Thyroid gland (tissue), 4 donors: Measurements from ENCODE around the gene RHBDL3. TPM values are rescaled to one million over a fixed set of nuclear protein-coding genes. Genes with fewer than 3 reads are reported as not detected.

ENCODE experiments used
- DNase-seq, 2 donors: peaks; one replicate each; pipeline ENCODE4 v3.0.0-alpha.2; 2019
- H3K27ac ChIP-seq, 3 donors: fragments of 200-600 bp; sonication (generic); 1 replicate in 2 of 3; 2 replicates in 1 of 3; pipeline ENCODE4 v1.5.1; 2016 to 2019; ENCODE audit warnings: mild to moderate bottlenecking in 1 of 3, moderate library complexity in 1 of 3
- H3K27me3 ChIP-seq: fragments of 200-600 bp; sonication (generic); one replicate; pipeline ENCODE4 v1.5.1; 2019
- H3K36me3 ChIP-seq, 2 donors: fragments of 200-600 bp; sonication (generic); one replicate each; pipeline ENCODE4 v1.5.1; 2016 to 2019
- H3K4me1 ChIP-seq, 2 donors: fragments of 200-600 bp; sonication (generic); one replicate each; pipeline ENCODE4 v1.5.1; 2017 to 2019
- H3K4me3 ChIP-seq, 3 donors: fragments of 200-600 bp; sonication (generic); replicated peaks in 1 of 3; 1 replicate in 2 of 3; 2 replicates in 1 of 3; pipeline ENCODE4 v1.5.1; 2016; ENCODE audit warnings: mild to moderate bottlenecking in 1 of 3
- H3K9me3 ChIP-seq: fragments of 200-600 bp; sonication (generic); one replicate; pipeline ENCODE4 v1.5.1; 2017
- POLR2A ChIP-seq, 2 donors: fragments of 450-650 bp; IDR thresholded peaks; one replicate each; pipeline ENCODE4 v1.6.1; 2017; ENCODE audit warnings: antibody characterized with exemption in 2 of 2, mild to moderate bottlenecking in 2 of 2, moderate library complexity in 1 of 2
- WGBS, 2 donors: methylation state at CpG; one replicate each; pipeline ENCODE4 v1.1.5; 2017; 5-methylcytosine and 5-hydroxymethylcytosine counted together
- intact Hi-C: fragments of 100-400 bp; cut with DNase I; formaldehyde crosslinking; loops from one replicate; pipeline ENCODE4 v1.15.1; 2023
- total RNA-seq, 4 donors: library from RNA; depleted of rRNA; stranded (reverse); fragments of >200 nt; gene quantifications; one replicate each; pipeline ENCODE4 v1.2.3, GENCODE V29; 2016
- TF ChIP-seq, protein P1 (sequence below), 6 experiments: fragments of 200-600 bp in 3 of 6; fragments of 450-650 bp in 3 of 6; sonication (generic) in 3 of 6; IDR thresholded peaks; one replicate each; pipeline ENCODE4 v1.5.1; 2016 to 2019; ENCODE audit warnings: antibody characterized with exemption in 6 of 6, mild to moderate bottlenecking in 2 of 6, inconsistent platforms in 1 of 6, moderate library complexity in 1 of 6

Gene RHBDL3
- total RNA-seq, 4 donors from 2014 or later: 0.15 to 0.22 TPM; not detected in 2

DNA sequence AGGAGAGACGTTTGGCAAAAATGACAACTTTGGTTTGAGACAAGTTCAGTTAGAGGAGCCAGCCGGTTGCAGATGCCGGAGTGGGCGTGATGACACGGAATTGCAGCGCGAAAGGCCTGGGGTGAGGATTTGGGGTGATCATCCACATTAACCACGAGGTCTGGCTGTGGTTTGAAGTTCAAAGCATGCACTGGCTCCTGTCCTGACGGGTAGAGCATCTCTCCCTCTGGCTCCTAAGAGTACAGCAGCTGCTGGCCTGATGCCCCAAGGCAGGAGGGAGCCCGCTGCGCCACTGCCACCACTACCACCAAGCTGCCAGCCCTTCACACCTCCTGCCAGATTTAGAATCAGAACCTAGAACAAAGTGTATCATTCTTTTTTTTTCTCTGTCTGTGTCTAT lies 3.7 kb downstream of the RHBDL3 start:
- DNase-seq: no peak
- WGBS, 2 donors: 77 to 86% methylated on average over 11 of the region's 11 CpGs
- no peak overlapping the region for H3K4me3 ChIP-seq
- TF ChIP-seq, protein P1, sequence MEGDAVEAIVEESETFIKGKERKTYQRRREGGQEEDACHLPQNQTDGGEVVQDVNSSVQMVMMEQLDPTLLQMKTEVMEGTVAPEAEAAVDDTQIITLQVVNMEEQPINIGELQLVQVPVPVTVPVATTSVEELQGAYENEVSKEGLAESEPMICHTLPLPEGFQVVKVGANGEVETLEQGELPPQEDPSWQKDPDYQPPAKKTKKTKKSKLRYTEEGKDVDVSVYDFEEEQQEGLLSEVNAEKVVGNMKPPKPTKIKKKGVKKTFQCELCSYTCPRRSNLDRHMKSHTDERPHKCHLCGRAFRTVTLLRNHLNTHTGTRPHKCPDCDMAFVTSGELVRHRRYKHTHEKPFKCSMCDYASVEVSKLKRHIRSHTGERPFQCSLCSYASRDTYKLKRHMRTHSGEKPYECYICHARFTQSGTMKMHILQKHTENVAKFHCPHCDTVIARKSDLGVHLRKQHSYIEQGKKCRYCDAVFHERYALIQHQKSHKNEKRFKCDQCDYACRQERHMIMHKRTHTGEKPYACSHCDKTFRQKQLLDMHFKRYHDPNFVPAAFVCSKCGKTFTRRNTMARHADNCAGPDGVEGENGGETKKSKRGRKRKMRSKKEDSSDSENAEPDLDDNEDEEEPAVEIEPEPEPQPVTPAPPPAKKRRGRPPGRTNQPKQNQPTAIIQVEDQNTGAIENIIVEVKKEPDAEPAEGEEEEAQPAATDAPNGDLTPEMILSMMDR (IDR thresholded peaks at IDR 0.05): no peak
- no peak for TF ChIP-seq POLR2A (IDR thresholded peaks at IDR 0.05)
- no peak overlapping the region for H3K27ac ChIP-seq
- H3K27me3 ChIP-seq: no peaks in the 10 kb centered on the region
- H3K4me1 ChIP-seq: peaks cover 11 to 19% of the 10 kb centered on the region in 2 donors
- intact Hi-C loops: no loop called here
- no peaks in the 10 kb centered on the region for H3K36me3 ChIP-seq
- H3K9me3 ChIP-seq: no peaks in the 10 kb centered on the region

DNA sequence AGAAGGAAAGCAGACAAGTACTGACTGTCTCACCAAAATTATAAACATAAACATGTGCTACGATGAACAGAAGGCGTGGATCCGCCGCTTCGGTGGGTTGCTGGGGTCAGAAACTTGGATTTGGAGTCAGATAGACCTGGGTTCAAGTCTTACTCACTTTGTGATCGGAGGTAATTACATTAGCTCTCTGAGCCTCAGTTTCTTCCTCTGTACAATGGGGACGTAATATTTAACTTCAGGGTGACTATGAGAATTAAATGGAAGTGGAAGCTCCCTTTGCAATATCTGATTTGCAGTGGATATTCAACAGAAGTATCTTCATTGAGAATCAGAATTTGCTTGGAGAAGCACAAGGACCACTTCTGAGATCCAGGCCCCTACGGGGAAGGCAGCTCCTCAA lies 6.2 kb downstream of the RHBDL3 start:
- DNase-seq: no peak
- intact Hi-C loops: no loop called here
- H3K36me3 ChIP-seq: no peaks in the 10 kb centered on the region
- peaks cover 3 to 7% of the 10 kb centered on the region in 2 donors for H3K4me1 ChIP-seq
- no peaks in the 10 kb centered on the region for H3K9me3 ChIP-seq
- 87 to 88% methylated on average over 8 of the region's 8 CpGs for WGBS, 2 donors
- H3K27me3 ChIP-seq: no peaks in the 10 kb centered on the region
- no peak overlapping the region for H3K4me3 ChIP-seq
- no peak overlapping the region for H3K27ac ChIP-seq
- TF ChIP-seq, protein P1 (IDR thresholded peaks at IDR 0.05): no peak
- TF ChIP-seq POLR2A (IDR thresholded peaks at IDR 0.05): no peak

DNA sequence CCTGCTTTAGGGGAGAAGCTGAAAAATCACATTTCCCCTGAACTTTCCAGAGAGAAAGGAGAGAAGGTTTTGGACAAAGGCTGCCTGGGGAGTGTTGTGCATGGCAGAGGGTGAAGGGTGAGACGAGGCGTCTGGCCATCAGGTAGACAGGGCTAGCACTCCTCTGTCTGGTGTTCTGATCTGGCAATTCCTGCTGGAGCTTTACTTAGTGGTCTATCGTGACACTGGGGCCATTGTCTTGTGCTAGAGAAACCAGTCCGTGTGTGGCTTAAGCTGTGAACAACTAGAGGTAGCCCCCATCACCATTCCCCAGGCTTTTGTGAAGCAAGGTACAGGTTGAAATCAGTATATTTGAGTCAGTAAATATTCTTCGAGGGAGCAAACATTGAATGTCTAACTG lies 8.5 kb downstream of the RHBDL3 start:
- 75 to 81% methylated on average over 5 of the region's 5 CpGs for WGBS, 2 donors
- H3K4me3 ChIP-seq: no peak overlapping the region

DNA sequence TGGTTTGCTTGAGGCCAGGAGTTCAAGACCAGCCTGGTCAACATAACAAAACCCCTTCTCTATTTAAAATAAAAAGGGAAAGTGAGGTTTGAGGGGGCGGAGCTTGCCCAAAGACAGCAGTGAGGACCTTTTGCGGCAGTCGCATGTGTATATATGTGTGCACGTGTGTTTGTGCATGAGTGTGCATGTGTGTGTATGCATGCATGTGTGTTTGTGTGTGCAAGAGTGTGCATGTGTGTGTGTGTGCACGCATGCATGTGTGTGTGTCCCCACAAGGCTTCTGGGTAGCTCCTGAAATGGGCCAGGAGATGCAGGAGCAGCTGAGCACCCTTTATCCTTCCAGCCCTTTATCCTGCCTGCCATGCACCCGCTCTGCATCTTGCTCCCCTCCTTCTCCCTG lies 9.0 kb downstream of the RHBDL3 start:
- DNase-seq: no peak
- Histone ChIP-seq H3K27me3 (no peaks in the 10 kb centered on the region), H3K9me3 (no peaks in the 10 kb centered on the region), H3K36me3 (no peaks in the 10 kb centered on the region), H3K27ac (no peak overlapping the region), H3K4me1 (no peaks in the 10 kb centered on the region), H3K4me3 (no peak overlapping the region)
- intact Hi-C loops: no loop called here
- TF ChIP-seq POLR2A (IDR thresholded peaks at IDR 0.05): no peak
- TF ChIP-seq, protein P1 (IDR thresholded peaks at IDR 0.05): no peak
- WGBS, 2 donors: 85 to 91% methylated on average over 6 of the region's 6 CpGs

More for the DNA sequence above, 8.5 kb downstream of the RHBDL3 start:
- Histone ChIP-seq H3K27me3 (no peaks in the 10 kb centered on the region), H3K27ac (no peak overlapping the region), H3K9me3 (no peaks in the 10 kb centered on the region), H3K4me1 (no peaks in the 10 kb centered on the region), H3K36me3 (no peaks in the 10 kb centered on the region)
- no peak for TF ChIP-seq POLR2A (IDR thresholded peaks at IDR 0.05)
- TF ChIP-seq, protein P1 (IDR thresholded peaks at IDR 0.05): no peak
- intact Hi-C loops: no loop called here
- no peak for DNase-seq

DNA sequence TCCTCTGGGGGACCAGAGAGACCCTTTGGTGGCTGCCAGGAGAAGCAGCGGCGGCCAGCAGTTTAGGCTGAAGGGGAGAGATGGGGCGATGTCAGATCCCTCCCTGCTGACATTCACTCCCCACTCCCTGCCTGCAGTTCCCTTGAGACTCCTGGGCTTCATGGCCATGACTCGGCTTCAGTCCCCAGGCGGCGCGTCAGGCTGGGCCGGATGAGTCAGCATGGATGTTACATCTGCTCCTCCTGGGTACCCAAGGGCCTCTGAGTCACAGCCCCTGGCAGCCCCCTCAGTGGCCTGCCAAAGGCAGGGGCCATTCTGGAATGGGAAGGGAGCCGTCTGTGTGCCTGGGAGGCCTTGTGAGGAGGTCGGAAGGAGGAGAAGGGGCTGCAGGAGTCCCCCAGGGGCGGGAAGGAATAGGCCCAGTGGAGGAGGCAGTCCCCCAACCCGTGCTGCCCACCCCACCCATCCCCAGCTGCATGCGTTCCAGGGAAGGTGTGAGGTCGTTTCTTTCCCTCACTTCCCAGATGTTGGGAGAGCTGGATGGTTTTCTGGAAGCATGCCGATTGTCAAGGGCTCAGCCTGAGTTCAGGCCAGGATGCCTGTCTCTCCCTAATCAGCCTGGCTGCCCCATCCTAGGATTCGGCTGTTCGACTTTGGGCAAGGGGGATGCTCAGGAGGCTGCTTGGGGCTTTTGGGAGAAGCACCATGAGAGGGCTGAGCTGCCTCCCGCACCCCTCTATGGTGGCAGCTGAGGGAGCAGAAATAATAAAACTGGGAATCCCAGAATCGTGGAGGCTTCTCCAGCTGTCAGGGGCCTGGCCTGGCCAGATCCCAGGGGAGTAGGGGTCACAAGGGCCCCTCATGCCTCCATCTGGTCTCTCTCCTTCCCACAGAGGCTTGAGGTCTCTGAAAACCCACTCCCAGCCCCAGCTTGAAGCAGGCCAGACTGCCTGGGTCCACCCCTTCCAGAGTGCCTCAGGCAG lies 9.7 kb downstream of the RHBDL3 start:
- no peak overlapping the region for H3K27ac ChIP-seq
- WGBS, 2 donors: 67 to 70% methylated on average over 8 to 16 of the region's 19 CpGs
- intact Hi-C loops: no loop called here
- no peak for DNase-seq
- H3K4me1 ChIP-seq: no peaks in the 10 kb centered on the region
- H3K36me3 ChIP-seq: no peaks in the 10 kb centered on the region
- TF ChIP-seq POLR2A (IDR thresholded peaks at IDR 0.05): no peak
- TF ChIP-seq, protein P1 (IDR thresholded peaks at IDR 0.05): no peak
- H3K4me3 ChIP-seq: no peak overlapping the region
- H3K9me3 ChIP-seq: no peaks in the 10 kb centered on the region
- H3K27me3 ChIP-seq: no peaks in the 10 kb centered on the region
